T-helper 2 cell treated with Interferon-gamma antibody and Interleukin-4, amounts not matched to agents 5 μg/mL and 100 μg/mL, for 36 hours (primary cell): Measurements from ENCODE around the gene UBTD2.

Experiments used
- DNase-seq: peaks from one replicate; pipeline ENCODE4 v3.0.0; 2021; ENCODE audit warnings: low spot score
- H3K27ac Mint-ChIP-seq: one replicate; pipeline ENCODE4 v1.8.0; 2021; ENCODE audit warnings: mild to moderate bottlenecking, mixed read lengths
- H3K27me3 Mint-ChIP-seq: one replicate; pipeline ENCODE4 v1.8.0; 2021; ENCODE audit warnings: low read depth, mixed read lengths
- H3K36me3 Mint-ChIP-seq: one replicate; pipeline ENCODE4 v1.8.0; 2021; ENCODE audit warnings: low read depth, mixed read lengths
- H3K4me1 Mint-ChIP-seq: one replicate; pipeline ENCODE4 v1.8.0; 2021; ENCODE audit warnings: low read depth, mixed read lengths
- H3K4me3 Mint-ChIP-seq: one replicate; pipeline ENCODE4 v1.8.0; 2022; ENCODE audit warnings: mild to moderate bottlenecking, moderate library complexity, mixed read lengths
- H3K9me3 Mint-ChIP-seq: one replicate; pipeline ENCODE4 v1.8.0; 2021; ENCODE audit warnings: mixed read lengths

The UBTD2 gene

GRCh38 chr5:172188033-172188892 is 95.3 kb downstream of the UBTD2 start, which contains the start of gene STK10:
Gene STK10 (minus strand): TSS chr5:172188224. CDS start chr5:172188042, 182 bp downstream.
- Mint-ChIP-seq H3K9me3 (no peaks in the 10 kb centered on the region), H3K4me3 (peak within 1 kb of the TSS; percentile 99), H3K4me1 (peaks cover 21% of the 10 kb centered on the region), H3K27me3 (peaks cover 6% of the 10 kb centered on the region), H3K27ac (peak within 1 kb of the TSS; percentile 93), H3K36me3 (peaks cover 40% of the 10 kb centered on the region)
- DNase-seq = peak; percentile 91

GRCh38 chr5:172187118-172188032 is 96.2 kb downstream of the UBTD2 start:
- Mint-ChIP-seq H3K4me1 (peaks cover 25% of the 10 kb centered on the region), H3K4me3 (peak overlapping the region; percentile 99), H3K27me3 (peaks cover 6% of the 10 kb centered on the region), H3K9me3 (no peaks in the 10 kb centered on the region), H3K27ac (peak overlapping the region; percentile 93), H3K36me3 (peaks cover 48% of the 10 kb centered on the region)
- DNase-seq = peak; percentile 74

- H3K9me3 Mint-ChIP-seq = no peaks in the 10 kb centered on the region
- H3K27ac Mint-ChIP-seq = peak overlapping the region; percentile 93
- H3K4me1 Mint-ChIP-seq = peaks cover 28% of the 10 kb centered on the region
Measured at GRCh38 chr5:172186114-172186695, 97.4 kb downstream of the UBTD2 start.

GRCh38 chr5:172185096-172185461 is 98.5 kb downstream of the UBTD2 start:
- Mint-ChIP-seq H3K36me3 (peaks cover 57% of the 10 kb centered on the region), H3K27me3 (peaks cover 6% of the 10 kb centered on the region), H3K27ac (peak overlapping the region; percentile 93), H3K4me3 (peak overlapping the region; percentile 99), H3K9me3 (no peaks in the 10 kb centered on the region), H3K4me1 (peaks cover 34% of the 10 kb centered on the region)
- DNase-seq = no peak

More at GRCh38 chr5:172186114-172186695, 97.4 kb downstream of the UBTD2 start:
- Mint-ChIP-seq H3K27me3 (peaks cover 6% of the 10 kb centered on the region), H3K36me3 (peaks cover 51% of the 10 kb centered on the region), H3K4me3 (peak overlapping the region; percentile 99)
- no peak for DNase-seq

- peaks cover 40% of the 10 kb centered on the region for H3K4me1 Mint-ChIP-seq
- no peaks in the 10 kb centered on the region for H3K27me3 Mint-ChIP-seq
- peak overlapping the region; percentile 99 for H3K4me3 Mint-ChIP-seq
- H3K9me3 Mint-ChIP-seq = no peaks in the 10 kb centered on the region
- H3K27ac Mint-ChIP-seq = peak overlapping the region; percentile 88
- peaks cover 66% of the 10 kb centered on the region for H3K36me3 Mint-ChIP-seq
- DNase-seq = no peak
Measured at GRCh38 chr5:172183881-172184280, 99.7 kb downstream of the UBTD2 start.

- H3K36me3 Mint-ChIP-seq = peaks cover 79% of the 10 kb centered on the region
- peak overlapping the region; percentile 45 for H3K27ac Mint-ChIP-seq
- no peaks in the 10 kb centered on the region for H3K27me3 Mint-ChIP-seq
- peak overlapping the region; percentile 15 for H3K4me3 Mint-ChIP-seq
- DNase-seq = no peak
- H3K4me1 Mint-ChIP-seq = peaks cover 52% of the 10 kb centered on the region
- H3K9me3 Mint-ChIP-seq = no peaks in the 10 kb centered on the region
Measured at GRCh38 chr5:172182291-172182690, 101.3 kb downstream of the UBTD2 start.

GRCh38 chr5:172180936-172181335 is 102.6 kb downstream of the UBTD2 start:
- no peak for DNase-seq
- peaks cover 65% of the 10 kb centered on the region for H3K4me1 Mint-ChIP-seq
- H3K9me3 Mint-ChIP-seq = no peaks in the 10 kb centered on the region
- peak overlapping the region; percentile 95 for H3K4me3 Mint-ChIP-seq
- peaks cover 78% of the 10 kb centered on the region for H3K36me3 Mint-ChIP-seq
- H3K27ac Mint-ChIP-seq = peak overlapping the region; percentile 79
- no peaks in the 10 kb centered on the region for H3K27me3 Mint-ChIP-seq

- DNase-seq = peak; percentile 69
- Mint-ChIP-seq H3K36me3 (peaks cover 78% of the 10 kb centered on the region), H3K27ac (peak overlapping the region; percentile 99), H3K9me3 (no peaks in the 10 kb centered on the region), H3K4me3 (peak overlapping the region; percentile 95), H3K4me1 (peaks cover 69% of the 10 kb centered on the region), H3K27me3 (no peaks in the 10 kb centered on the region)
Measured at GRCh38 chr5:172178991-172179989, 104.3 kb downstream of the UBTD2 start.

GRCh38 chr5:172178301-172178987 is 105.1 kb downstream of the UBTD2 start:
- peak; percentile 54 for DNase-seq
- Mint-ChIP-seq H3K9me3 (no peaks in the 10 kb centered on the region), H3K27me3 (no peaks in the 10 kb centered on the region), H3K4me3 (peak overlapping the region; percentile 95), H3K36me3 (peaks cover 77% of the 10 kb centered on the region), H3K4me1 (peaks cover 72% of the 10 kb centered on the region), H3K27ac (peak overlapping the region; percentile 99)

GRCh38 chr5:172177176-172177575 is 106.4 kb downstream of the UBTD2 start:
- Mint-ChIP-seq H3K9me3 (no peaks in the 10 kb centered on the region), H3K4me1 (peaks cover 77% of the 10 kb centered on the region), H3K36me3 (peaks cover 74% of the 10 kb centered on the region), H3K27ac (peak overlapping the region; percentile 99), H3K4me3 (peak overlapping the region; percentile 95), H3K27me3 (no peaks in the 10 kb centered on the region)
- no peak for DNase-seq

- Mint-ChIP-seq H3K4me1 (peaks cover 82% of the 10 kb centered on the region), H3K36me3 (peaks cover 81% of the 10 kb centered on the region), H3K27ac (peak overlapping the region; percentile 99), H3K9me3 (no peaks in the 10 kb centered on the region), H3K4me3 (peak overlapping the region; percentile 95), H3K27me3 (no peaks in the 10 kb centered on the region)
- peak; percentile 79 for DNase-seq
Measured at GRCh38 chr5:172175263-172175719, 108.3 kb downstream of the UBTD2 start.

GRCh38 chr5:172173564-172174153 is 109.9 kb downstream of the UBTD2 start:
- peak overlapping the region; percentile 95 for H3K4me3 Mint-ChIP-seq
- H3K4me1 Mint-ChIP-seq = peaks cover 83% of the 10 kb centered on the region
- H3K27ac Mint-ChIP-seq = peak overlapping the region; percentile 99
- H3K27me3 Mint-ChIP-seq = no peaks in the 10 kb centered on the region
- no peaks in the 10 kb centered on the region for H3K9me3 Mint-ChIP-seq
- DNase-seq = peak; percentile 82
- peaks cover 85% of the 10 kb centered on the region for H3K36me3 Mint-ChIP-seq
